ENCODE data around the gene PON3. TPM values are rescaled to one million over a fixed set of nuclear protein-coding genes. Genes with fewer than 3 reads are reported as not detected.

Gene PON3
- total and polyA plus RNA-seq, 2 of the 8 experiments (the other 6 are each of a cell fraction or from before 2014, with no cell fraction given): not detected

DNA sequence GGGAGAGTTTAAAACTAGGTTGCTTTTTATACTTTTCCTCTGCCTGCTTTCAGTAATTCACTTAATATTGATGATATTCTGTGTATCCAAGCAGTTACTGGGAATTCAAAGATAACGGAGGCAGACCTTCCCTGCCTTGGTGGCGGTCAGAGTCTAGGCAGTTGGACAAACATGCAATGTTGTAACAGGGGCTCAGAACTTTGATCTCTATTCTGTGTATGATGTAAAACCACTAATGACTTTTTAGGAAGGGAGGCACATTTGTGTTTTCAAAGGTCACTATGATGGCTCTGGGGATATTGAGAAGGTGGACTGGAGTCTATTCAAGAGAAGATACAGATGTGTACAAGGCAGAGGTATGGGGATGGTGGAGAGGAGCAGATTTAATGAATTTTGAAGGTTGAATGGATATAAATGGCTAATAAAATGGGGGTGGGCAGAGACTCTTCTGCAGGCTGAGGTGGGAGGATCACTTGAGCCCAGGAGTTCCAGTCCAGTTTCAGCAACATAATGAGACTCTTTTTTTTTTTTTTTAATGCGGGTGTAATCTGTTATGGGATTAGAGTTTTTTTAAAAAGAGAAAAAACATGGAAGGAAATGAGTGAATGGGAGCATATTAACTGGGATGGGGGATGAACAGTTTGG lies 44.3 kb upstream of the PON3 start (continued):
- TF ChIP-seq KDM5A (IDR thresholded peaks at IDR 0.05; ENCODE audit: low read length) (no peak), POLR2A (IDR thresholded peaks at IDR 0.05; ENCODE audit: control extremely low read depth in 1 of 2, low read depth in 2 of 2, low read length in 2 of 2) (no peak)
